NOMO-1 treated with dmso at 0.1 percent for 144 hours (cell line): ENCODE results near the gene CD63.

Experiments
- DNase-seq: peaks from one replicate; lab custom pipeline; 2025; ENCODE audit not compliant: unreplicated experiment; lab: John Stamatoyannopoulos, UW

Gene CD63

GRCh38 chr12:55706568-55707218 is 22.1 kb downstream of the CD63 start:
- DNase-seq = no peak

- DNase-seq = no peak
Observed at GRCh38 chr12:55705782-55706402, 22.9 kb downstream of the CD63 start.

- DNase-seq = no peak
Observed at GRCh38 chr12:55704824-55705718, 23.7 kb downstream of the CD63 start.

- DNase-seq = no peak
Observed at GRCh38 chr12:55703901-55704761, 24.7 kb downstream of the CD63 start.

DNA sequence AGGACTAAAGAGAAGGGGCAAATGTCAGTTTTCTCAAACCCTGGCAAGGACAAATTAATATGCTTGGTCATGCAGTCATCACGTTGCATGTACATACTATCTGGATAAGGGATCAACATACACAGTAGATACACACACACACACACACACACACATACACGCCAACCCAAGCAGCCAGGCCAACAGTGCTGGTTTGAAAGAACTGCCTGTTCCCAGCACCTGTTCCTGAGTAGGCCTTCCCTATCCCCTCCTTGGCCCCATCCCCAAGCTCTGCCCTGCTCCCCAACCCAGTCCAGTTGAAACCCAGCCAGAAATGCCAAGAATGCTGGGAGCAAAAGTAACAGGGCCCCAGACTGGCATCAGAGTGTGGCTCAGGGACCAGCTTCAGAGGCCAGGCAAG is 25.5 kb downstream of the CD63 start:
- no peak for DNase-seq

GRCh38 chr12:55702861-55703260 is 25.9 kb downstream of the CD63 start:
- DNase-seq = no peak

DNA sequence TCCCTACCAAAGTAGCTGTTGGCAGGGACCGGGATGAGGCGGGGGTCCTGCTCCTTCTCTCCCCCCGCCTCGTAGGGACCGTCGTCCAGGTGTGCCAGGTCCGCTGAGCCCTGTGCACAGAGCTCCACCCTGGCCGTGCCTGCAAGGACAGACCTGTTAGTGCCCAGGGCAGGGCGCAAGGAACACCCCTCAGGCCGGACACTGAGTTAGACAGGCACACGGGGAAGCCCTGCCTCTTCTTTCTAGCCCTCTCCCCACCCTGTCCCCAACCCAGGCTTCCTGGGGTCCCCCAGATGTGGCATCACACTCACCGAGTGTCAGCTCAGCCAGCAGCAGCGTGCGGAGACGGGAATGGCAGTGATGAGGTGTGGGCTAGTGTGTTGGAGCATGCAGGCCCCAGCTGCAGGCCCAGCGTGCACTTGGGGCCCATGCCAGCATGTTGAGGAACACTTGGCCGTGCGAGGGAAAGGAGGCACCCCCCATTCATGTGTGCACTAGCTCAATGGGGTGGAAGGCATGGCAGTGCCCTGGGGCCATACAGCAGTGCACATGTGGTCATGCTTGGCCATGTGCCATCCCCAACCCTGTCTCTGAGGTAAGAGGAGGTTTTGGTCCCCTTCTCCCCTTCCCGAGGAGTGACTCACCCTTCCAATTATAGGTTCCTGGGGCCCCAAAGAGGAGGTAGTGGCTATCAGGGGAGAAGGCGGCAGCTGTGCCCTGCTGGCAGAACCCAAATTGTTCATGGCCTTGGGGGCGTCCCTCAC is 28.4 kb downstream of the CD63 start:
- peak; percentile 56 for DNase-seq

DNA sequence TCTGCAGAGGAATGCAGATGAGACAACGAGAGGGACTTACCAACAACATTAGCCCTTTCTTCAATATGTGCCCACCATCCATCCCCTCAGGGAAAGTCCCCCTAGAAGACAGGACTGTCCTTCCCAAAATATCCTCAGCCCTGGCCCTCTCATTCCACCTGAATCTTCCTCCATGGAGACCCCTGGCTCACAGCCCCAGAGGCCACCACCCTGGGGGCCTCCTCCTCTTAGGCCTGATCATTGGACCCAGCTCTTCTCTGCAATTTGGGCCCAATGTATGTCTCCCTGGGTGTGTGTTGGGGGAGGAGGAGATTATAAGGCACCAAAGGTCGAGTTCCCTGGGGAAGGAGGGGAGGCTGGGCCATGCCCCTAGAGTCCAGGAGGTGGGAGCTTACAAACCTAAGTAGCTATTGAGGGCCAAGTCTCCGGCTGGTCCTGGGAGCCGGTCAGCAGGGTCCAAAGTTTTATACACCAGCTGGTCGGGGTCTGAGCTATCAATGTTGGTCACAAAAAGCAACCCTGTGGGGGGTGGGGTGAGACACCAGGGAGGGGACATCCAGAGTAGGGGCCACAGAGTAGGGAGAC is 29.2 kb downstream of the CD63 start:
- DNase-seq = no peak

- no peak for DNase-seq
Observed at GRCh38 chr12:55698965-55699364, 29.8 kb downstream of the CD63 start.

DNA sequence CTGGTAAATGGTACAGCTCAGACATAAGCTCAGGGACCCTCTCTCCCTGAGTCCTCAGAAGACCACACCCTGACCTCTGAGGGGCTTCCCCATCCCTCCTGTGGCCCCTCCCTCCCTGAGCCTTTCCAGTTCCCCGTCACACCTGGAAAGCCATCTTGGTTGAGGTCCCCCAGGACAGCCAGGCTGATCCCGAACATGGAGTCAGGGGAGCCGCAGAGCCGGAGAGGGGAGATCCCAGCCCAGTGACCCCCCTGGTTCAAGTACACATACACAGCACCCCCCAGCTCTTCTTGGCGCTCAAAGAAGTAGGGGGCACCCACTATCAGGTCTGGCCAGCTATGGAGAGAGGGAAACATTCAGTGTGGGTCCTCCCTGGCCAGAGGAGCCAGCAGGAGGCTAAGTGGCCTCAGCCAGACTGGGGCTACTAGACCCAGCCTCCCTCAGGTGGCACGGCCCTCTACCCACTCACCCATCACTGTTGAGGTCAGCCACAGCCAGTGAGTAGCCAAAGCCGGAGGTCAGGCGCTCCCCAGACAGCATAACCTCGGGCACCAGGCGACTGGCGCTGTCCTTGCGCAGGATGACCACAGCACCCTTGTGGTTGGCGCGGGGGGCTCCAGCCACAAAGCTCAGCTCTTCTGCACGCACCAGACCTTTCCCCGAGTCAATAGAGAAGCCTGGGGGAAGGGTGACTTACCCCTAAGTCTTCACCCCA is 30.4 kb downstream of the CD63 start:
- no peak for DNase-seq

GRCh38 chr12:55697686-55698085 is 31.1 kb downstream of the CD63 start:
- DNase-seq = no peak

DNA sequence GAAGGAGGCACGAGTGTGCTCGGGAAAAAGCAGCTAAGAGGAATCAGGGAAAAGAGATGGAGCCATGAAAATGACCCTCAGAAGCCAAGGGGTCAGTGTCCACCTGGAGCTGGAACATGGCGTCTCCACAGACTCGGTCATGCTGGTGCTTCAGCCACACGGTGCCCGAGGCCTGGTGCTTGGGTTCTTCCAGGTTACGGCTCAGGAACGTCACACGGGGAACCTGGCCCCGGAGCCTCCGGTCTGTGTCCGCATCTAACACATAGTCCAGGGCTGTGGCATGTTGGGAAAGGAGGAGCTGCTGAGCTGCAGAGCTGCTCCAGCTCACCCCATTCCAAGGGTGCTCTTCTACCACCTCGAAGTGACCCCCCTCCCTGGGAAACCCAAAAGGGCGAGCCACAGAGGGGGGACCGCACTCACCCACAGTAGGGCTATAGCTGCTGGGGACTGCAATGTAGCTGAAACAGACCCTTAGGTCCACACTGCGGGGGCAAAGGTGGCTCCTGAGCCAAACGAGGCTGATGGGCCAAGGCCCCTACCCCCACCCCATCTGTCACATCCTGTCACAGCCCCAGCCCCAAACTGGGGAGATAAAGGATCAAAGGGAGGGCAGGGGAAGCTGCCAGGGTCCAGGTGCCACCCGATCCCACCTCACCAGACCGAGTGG is 31.9 kb downstream of the CD63 start:
- no peak for DNase-seq

DNA sequence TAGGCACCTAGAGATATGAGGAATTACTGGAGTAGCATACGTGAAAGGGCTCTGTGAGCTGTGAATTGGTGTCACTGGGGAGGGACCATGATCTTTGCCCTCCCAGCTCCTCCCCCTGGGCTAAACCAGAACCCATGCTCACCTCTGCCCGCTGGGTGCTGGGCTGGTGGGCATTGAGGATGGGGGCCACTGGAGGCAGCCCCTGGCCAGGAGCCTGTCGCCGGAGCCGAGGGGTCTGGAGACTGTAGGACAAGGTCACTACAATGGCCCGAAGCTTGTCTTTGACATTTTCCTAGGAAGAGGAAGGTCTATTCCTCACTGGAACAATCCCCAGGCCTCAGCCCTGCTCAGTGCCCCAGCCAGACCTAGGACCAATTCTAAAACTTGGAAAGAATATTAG is 32.7 kb downstream of the CD63 start:
- no peak for DNase-seq

- no peak for DNase-seq
Observed at GRCh38 chr12:55695349-55695748, 33.5 kb downstream of the CD63 start.

DNA sequence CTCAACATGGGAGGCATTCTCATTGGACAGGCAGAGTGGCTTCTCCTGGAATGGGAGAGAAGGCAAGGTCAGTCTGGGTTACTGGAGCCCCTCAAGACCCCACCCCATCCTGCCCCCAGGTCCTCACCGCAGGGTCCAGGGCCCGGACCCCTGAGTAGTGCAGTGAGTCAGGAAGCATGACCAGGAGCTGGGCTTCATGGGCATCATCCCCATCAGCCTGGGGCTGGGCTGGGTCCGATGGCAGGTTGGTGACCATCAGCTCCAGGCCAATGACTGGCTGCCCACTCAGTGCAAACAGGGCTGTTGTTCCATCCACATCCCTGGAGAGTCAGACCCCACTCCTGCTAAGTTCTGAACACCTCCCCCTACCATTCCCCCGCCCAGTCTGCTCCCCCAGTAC is 34.2 kb downstream of the CD63 start:
- no peak for DNase-seq

- no peak for DNase-seq
Observed at GRCh38 chr12:55694188-55694515, 34.7 kb downstream of the CD63 start.

DNA sequence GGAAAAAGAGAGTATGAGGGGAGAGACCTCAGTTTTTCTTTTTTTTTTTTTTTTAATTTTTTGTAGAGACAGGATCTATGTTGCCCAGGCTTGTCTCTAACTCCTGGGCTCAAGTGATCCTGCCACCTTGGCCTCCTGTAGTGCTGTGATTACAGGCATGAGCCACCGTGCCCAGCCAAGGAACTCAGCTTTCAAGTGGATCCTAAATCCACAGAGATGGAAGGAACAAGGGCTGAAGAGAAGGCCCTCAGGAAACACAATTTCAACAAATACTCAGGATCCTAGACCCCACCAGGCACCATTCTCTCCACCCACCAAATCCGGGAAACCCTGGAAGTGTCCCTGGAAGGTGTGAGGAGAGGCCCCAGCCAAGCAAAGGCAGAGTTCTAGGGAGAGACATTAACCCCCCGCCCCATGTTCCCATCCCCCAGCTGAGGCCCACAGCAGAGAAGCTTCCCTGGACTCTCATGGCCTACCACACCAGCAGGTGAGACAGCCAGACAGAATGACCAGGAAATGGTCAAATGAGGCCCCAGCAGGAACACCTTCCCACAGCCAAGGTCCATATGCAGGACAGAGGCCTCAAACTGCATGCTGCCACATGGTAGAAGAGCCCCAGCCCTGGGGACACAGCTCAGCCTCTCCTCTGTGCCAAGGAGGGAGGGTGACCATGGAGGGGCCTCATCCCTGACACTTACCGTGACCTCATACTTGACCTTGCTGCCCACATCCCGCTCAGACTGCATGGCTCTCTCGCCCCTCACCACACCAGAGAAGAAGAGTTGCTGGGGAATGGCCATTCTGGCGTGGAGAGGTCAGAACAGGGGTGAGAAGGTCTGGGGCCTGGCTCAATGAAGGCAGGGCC is 35.3 kb downstream of the CD63 start:
- no peak for DNase-seq
